ENCODE measurements around the gene IL16.

IL16 gene

DNA sequence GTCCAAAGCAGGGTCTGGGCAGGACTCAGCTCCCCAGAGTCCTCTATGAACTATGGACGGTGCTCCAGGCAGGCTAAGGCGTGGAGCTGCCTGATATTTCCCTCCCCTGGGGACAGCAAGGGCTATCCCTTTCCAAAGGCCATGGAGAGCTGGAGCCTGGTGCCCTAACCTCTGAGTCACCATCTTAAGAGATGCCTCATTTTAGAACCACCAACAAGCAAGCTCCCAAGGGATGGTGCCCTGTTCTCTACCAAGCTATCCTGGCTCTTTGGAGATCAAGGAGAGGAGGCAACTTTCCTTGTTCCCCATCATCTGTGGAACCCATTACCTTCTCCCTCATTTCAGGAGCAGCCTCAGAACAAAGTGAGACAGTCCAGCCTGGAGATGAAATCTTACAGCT, 111.6 kb downstream of the IL16 start:
- no peaks in the 10 kb centered on the region for H3K9me3 Mint-ChIP-seq
- H3K4me3 Mint-ChIP-seq = no peak overlapping the region
- peak overlapping the region in 1 of 2 donors; percentile 26 for H3K27ac Mint-ChIP-seq
- H3K27me3 Mint-ChIP-seq = no peaks in the 10 kb centered on the region
- DNase-seq (no peak), ATAC-seq (replicated peaks) (no peak)
- H3K4me1 Mint-ChIP-seq (ENCODE audit: low read depth in 2 of 2) = peaks cover 59 to 74% of the 10 kb centered on the region in 2 donors
- peaks cover 80% of the 10 kb centered on the region for H3K36me3 Mint-ChIP-seq (ENCODE audit: insufficient read depth)

DNA sequence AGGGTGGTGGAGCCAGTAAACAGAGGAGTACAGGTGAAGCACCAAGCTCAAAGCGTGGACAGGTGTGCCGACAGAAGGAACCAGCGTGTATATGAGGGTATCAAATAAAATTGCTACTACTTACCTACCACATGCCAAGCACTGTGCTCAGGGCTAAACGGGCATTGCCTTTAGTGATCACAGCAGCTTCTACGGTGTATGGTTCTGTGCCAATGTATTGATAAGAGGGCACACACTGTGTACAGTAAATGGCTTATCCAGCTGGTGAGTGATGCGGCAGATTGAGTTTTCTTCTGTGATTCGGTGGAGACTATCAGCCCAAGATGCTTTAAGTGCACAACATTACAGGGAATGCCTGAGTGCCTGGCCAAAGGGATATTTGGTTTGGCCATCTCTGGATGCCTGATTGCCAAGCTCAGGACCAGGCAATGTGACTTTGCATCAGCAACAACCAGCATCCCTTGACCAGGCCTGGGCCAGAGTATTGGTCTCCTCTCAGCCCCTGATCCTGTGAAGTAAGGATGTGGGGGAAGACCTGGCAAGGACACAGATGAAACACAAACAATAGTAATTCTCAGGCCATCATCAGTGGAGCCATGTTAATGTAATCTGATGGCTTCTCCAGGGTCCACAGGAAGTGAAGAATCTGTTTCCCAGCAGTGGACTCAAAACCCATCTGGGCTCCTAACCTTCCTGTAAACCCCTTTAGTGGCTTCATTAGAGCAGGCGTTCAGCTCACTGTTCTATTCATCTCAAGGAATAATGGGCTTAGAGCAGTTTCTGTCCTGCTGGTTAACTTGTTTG, 113.2 kb downstream of the IL16 start:
- ATAC-seq (replicated peaks) = no peak
- no peaks in the 10 kb centered on the region for H3K27me3 Mint-ChIP-seq
- H3K27ac Mint-ChIP-seq = peak overlapping the region; percentile 73 to 88
- DNase-seq = no peak
- peaks cover 64% of the 10 kb centered on the region for H3K36me3 Mint-ChIP-seq (ENCODE audit: insufficient read depth)
- peaks cover 47 to 62% of the 10 kb centered on the region in 2 donors for H3K4me1 Mint-ChIP-seq (ENCODE audit: low read depth in 2 of 2)
- no peaks in the 10 kb centered on the region for H3K9me3 Mint-ChIP-seq
- no peak overlapping the region for H3K4me3 Mint-ChIP-seq

- Mint-ChIP-seq H3K4me3 (no peak overlapping the region), H3K36me3 (ENCODE audit: insufficient read depth) (peaks cover 58% of the 10 kb centered on the region), H3K4me1 (ENCODE audit: low read depth in 2 of 2) (peaks cover 54 to 64% of the 10 kb centered on the region in 2 donors), H3K27ac (peak overlapping the region; percentile 73 to 88), H3K9me3 (no peaks in the 10 kb centered on the region), H3K27me3 (no peaks in the 10 kb centered on the region)
- ATAC-seq (replicated peaks) (no peak), DNase-seq (no peak)
Observed at GRCh38 chr15:81310480-81310879, 113.8 kb downstream of the IL16 start.

GRCh38 chr15:81311752-81312464, 115.2 kb downstream of the IL16 start:
- H3K4me1 Mint-ChIP-seq (ENCODE audit: low read depth in 2 of 2) = peaks cover 56 to 65% of the 10 kb centered on the region in 2 donors
- no peak overlapping the region for H3K4me3 Mint-ChIP-seq
- H3K9me3 Mint-ChIP-seq = no peaks in the 10 kb centered on the region
- DNase-seq (no peak), ATAC-seq (replicated peaks) (no peak)
- peak overlapping the region; percentile 78 to 88 for H3K27ac Mint-ChIP-seq
- H3K27me3 Mint-ChIP-seq = no peaks in the 10 kb centered on the region
- peaks cover 51% of the 10 kb centered on the region for H3K36me3 Mint-ChIP-seq (ENCODE audit: insufficient read depth)

DNA sequence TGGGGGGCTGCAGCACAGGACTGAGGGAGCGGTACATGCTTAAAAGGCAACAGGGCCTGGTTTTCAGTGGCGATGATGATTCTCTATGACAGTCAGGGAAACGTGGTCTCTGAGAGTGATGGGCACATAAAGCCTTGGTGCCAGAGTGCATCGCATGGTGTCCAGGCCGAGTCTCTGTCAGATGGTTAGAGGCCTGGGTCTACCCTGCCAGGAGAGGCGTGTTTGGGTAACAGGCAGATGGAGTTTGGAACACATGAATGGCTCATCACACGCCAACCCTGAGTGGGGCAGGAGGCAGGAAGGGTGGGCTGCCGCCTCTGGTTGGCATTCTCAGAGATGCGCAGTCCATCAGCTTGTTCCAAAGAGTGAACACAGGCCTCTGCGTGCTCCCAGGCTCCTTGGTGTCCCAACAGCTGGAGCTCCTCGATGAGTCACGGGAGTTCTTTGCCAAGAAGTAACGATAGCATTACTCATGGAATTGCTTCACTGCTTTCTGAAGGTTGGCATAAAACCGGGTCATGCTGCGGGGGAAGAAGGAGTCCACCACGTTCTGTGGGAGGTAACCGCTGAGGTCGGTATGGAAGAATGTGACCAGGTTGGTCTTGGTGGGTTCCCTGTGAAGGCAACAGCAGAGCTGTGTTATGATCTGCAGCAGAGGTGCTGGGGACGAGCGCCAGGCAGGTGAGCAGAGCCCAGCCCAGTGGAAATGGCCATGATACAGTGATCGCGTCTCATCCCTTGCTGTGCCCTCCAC, 116.3 kb downstream of the IL16 start:
- ATAC-seq (replicated peaks) (no peak), DNase-seq (no peak)
- no peaks in the 10 kb centered on the region for H3K9me3 Mint-ChIP-seq
- no peaks in the 10 kb centered on the region for H3K27me3 Mint-ChIP-seq
- peak overlapping the region; percentile 78 to 88 for H3K27ac Mint-ChIP-seq
- H3K36me3 Mint-ChIP-seq (ENCODE audit: insufficient read depth) = peaks cover 40% of the 10 kb centered on the region
- H3K4me1 Mint-ChIP-seq (ENCODE audit: low read depth in 2 of 2) = peaks cover 53 to 64% of the 10 kb centered on the region in 2 donors
- H3K4me3 Mint-ChIP-seq = no peak overlapping the region

GRCh38 chr15:81313686-81314085, 117.0 kb downstream of the IL16 start:
- Mint-ChIP-seq H3K4me1 (ENCODE audit: low read depth in 2 of 2) (peaks cover 49 to 64% of the 10 kb centered on the region in 2 donors), H3K27me3 (no peaks in the 10 kb centered on the region), H3K36me3 (ENCODE audit: insufficient read depth) (peaks cover 33% of the 10 kb centered on the region), H3K9me3 (no peaks in the 10 kb centered on the region), H3K27ac (peak overlapping the region; percentile 78 to 88), H3K4me3 (no peak overlapping the region)
- DNase-seq (no peak), ATAC-seq (replicated peaks) (no peak)

DNA sequence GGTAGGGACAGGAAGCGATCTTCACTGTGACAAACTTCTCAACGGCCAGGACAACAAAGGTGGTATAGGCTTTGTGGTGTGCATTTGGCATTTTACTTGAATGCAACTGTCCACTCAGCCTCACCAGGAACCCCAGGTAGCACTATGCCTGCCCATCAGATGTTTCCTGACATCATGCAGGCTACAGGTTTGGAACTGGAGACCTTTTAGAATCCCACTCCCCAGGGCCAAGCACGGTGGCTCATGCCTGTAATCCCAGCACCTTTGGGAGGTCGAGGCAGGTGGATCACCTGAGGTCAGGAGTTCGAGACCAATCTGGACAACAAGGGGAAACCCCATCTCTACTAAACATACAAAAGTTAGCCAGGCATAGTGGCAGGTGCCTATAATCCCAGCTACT, 117.7 kb downstream of the IL16 start:
- Mint-ChIP-seq H3K27ac (peak overlapping the region; percentile 78 to 88), H3K4me1 (ENCODE audit: low read depth in 2 of 2) (peaks cover 45 to 60% of the 10 kb centered on the region in 2 donors), H3K36me3 (ENCODE audit: insufficient read depth) (peaks cover 26% of the 10 kb centered on the region), H3K27me3 (no peaks in the 10 kb centered on the region), H3K9me3 (no peaks in the 10 kb centered on the region), H3K4me3 (no peak overlapping the region)
- ATAC-seq (replicated peaks) = no peak
- no peak for DNase-seq

GRCh38 chr15:81315452-81316175, 118.9 kb downstream of the IL16 start:
- Mint-ChIP-seq H3K27ac (peak overlapping the region; percentile 78 to 88), H3K36me3 (ENCODE audit: insufficient read depth) (peaks cover 26% of the 10 kb centered on the region), H3K4me1 (ENCODE audit: low read depth in 2 of 2) (peaks cover 40 to 49% of the 10 kb centered on the region in 2 donors), H3K27me3 (no peaks in the 10 kb centered on the region), H3K9me3 (no peaks in the 10 kb centered on the region), H3K4me3 (peak overlapping the region; percentile 1 to 49)
- DNase-seq = peak; percentile 40 to 47 (median 42)
- peak; percentile 90 for ATAC-seq (replicated peaks)

DNA sequence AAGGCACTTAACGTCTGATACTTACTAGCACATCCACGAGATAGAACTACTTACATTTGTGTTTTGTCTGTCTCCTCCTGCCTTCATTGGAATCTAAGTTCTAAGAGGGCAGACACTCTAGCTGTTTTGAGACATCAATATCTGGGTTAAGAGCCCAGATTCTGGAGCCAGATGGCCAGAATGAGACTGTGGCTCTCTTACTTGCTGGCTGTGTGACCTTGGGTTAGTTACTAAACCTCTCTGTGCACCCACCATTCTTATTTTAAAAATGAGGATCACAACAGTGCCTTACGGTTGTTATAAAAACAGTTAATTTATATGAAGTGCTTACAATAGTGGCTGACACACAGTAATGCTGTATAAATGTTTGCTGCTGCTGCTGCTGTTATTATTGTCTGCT, 119.6 kb downstream of the IL16 start:
- Mint-ChIP-seq H3K27ac (peak overlapping the region; percentile 78 to 88), H3K4me1 (ENCODE audit: low read depth in 2 of 2) (peaks cover 34 to 42% of the 10 kb centered on the region in 2 donors)

GRCh38 chr15:81317642-81318017, 121.0 kb downstream of the IL16 start:
- no peak for DNase-seq
- H3K4me3 Mint-ChIP-seq = no peak overlapping the region
- H3K4me1 Mint-ChIP-seq (ENCODE audit: low read depth in 2 of 2) = peaks cover 27 to 29% of the 10 kb centered on the region in 2 donors
- no peaks in the 10 kb centered on the region for H3K9me3 Mint-ChIP-seq
- peak overlapping the region; percentile 29 to 60 for H3K27ac Mint-ChIP-seq
- H3K27me3 Mint-ChIP-seq = no peaks in the 10 kb centered on the region
- no peak for ATAC-seq (replicated peaks)
- peaks cover 14% of the 10 kb centered on the region for H3K36me3 Mint-ChIP-seq (ENCODE audit: insufficient read depth)

More for the DNA sequence above, 119.6 kb downstream of the IL16 start:
- Mint-ChIP-seq H3K27me3 (no peaks in the 10 kb centered on the region), H3K4me3 (peak overlapping the region; percentile 1 to 49), H3K36me3 (ENCODE audit: insufficient read depth) (peaks cover 24% of the 10 kb centered on the region), H3K9me3 (no peaks in the 10 kb centered on the region)
- no peak for DNase-seq
- ATAC-seq (replicated peaks) = no peak

DNA sequence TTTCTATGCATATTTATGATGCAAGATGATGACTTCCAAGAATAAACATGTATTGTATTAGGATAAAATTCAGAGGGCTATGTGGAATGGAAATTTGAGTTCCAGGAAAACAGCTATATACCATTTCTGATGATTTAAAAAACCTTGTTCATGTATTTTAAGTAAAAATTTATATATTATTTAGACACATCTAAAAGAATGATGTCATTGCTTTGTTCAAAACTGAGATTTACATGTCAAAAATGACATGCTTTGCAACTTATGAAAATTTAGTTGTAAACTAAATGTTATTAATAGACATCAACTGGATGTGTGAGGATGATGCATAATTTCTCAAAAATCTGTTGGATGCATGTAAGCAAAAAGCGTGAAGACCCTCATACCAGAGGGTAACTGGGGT, 125.0 kb downstream of the IL16 start:
- no peak overlapping the region for H3K4me3 Mint-ChIP-seq
- ATAC-seq (replicated peaks) = no peak
- H3K27ac Mint-ChIP-seq = no peak overlapping the region
- no peak for DNase-seq
- peaks cover 18 to 24% of the 10 kb centered on the region in 2 donors for H3K4me1 Mint-ChIP-seq (ENCODE audit: low read depth in 2 of 2)
- peaks cover 5% of the 10 kb centered on the region for H3K36me3 Mint-ChIP-seq (ENCODE audit: insufficient read depth)
- H3K9me3 Mint-ChIP-seq = no peaks in the 10 kb centered on the region
- no peaks in the 10 kb centered on the region for H3K27me3 Mint-ChIP-seq

DNA sequence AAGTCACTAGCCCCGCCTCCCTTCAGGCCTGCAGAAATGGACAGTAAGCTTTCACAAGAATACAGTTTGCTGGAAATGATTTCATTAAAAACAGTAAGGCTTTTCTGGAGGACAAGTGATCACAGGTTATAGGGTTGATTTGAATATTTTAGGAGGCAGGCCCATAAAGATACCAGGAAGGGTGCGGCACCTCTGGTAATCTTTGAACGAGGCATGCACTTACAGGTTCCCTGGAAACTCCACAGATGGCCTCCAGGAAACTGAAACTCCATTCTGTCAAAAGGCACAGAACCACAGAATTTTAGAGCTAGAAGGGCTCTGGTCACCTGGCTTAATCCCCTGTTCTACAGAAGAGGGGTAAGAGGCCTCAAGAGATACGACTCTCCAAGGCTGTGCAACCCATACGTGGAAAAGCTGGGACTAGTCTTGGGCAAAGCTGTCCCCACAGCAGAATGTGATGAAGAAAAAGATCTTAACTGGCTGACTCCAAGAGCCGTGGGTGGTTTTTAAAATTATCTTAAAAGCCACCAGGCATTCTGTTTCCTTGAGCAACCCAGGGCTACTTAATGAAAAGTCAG, 126.1 kb downstream of the IL16 start:
- Mint-ChIP-seq H3K4me1 (ENCODE audit: low read depth in 2 of 2) (peaks cover 18 to 20% of the 10 kb centered on the region in 2 donors), H3K9me3 (no peaks in the 10 kb centered on the region), H3K36me3 (ENCODE audit: insufficient read depth) (peaks cover 5% of the 10 kb centered on the region), H3K4me3 (peak overlapping the region; percentile 8 to 38), H3K27ac (no peak overlapping the region), H3K27me3 (no peaks in the 10 kb centered on the region)
- DNase-seq (no peak), ATAC-seq (replicated peaks) (no peak)

All from effector memory CD8-positive, alpha-beta T cell (primary cell).